ENCODE data around the gene BUB1B.

GRCh38 chr15:40118473-40118872 lies 42.4 kb upstream of the BUB1B start:
- TF ChIP-seq CTCF (conservative IDR thresholded peaks at IDR 0.05 in 1 of 2, IDR thresholded peaks at IDR 0.05 in 1 of 2; ENCODE audit: extremely low read depth in 1 of 2, insufficient read depth in 1 of 2, low read depth in 1 of 2, low read length in 2 of 2): no peak
- TF ChIP-seq EZH2 (IDR thresholded peaks at IDR 0.05; ENCODE audit: borderline replicate concordance, low read length): no peak

Measured in mammary epithelial cell (primary cell).